HCT116 (cell line): ENCODE measurements around the gene VMP1. TPM values are rescaled to one million over a fixed set of nuclear protein-coding genes. Genes with fewer than 3 reads are reported as not detected.

Experiments used
- ATAC-seq: fragments of 200-7000 bp; cut with Tn5 transposase; 2 replicates; pipeline ENCODE4 v1.9.1; 2020; ENCODE audit warnings: mild to moderate bottlenecking, moderate library complexity
- BruUV-seq: library from RNA; stranded (reverse); fragments of 400-500 nt; replicated peaks from 2 replicates; lab custom pipeline; 2021; lab: Mats Ljungman, UMichigan
- CTCF ChIA-PET: fragments of 300-600 bp; sonication (Branson Sonifier 250); formaldehyde crosslinking; loops from one replicate; lab custom pipeline; 2021; ENCODE audit warnings: antibody characterized with exemption; lab: Charles Lee
- POLR2A ChIA-PET: fragments of 300-600, 350-600 bp; sonication (Branson Sonifier 250); formaldehyde crosslinking; loops from one replicate; lab custom pipeline; 2021; ENCODE audit warnings: antibody characterized with exemption; lab: Charles Lee
- RAD21 ChIA-PET, 2 experiments: fragments of 300-600 bp; sonication (Branson Sonifier 250); formaldehyde crosslinking; loops; one replicate each; lab custom pipeline; 2023; ENCODE audit warnings: low total read pairs in 2 of 2; ENCODE audit not compliant: uncharacterized antibody in 2 of 2, unreplicated experiment in 2 of 2, low non-redundant PET in 1 of 2; lab: Charles Lee
- DNase-seq: peaks from one replicate; pipeline ENCODE4 v3.0.0-alpha.2; 2010; ENCODE audit warnings: low read depth, low spot score
- H2AFZ ChIP-seq: fragments of 200-600 bp; shearing (Covaris generic), sonication (generic); 2 replicates; pipeline ENCODE4 v1.6.1; 2017; ENCODE audit warnings: low read depth, mixed run types, mixed read lengths, antibody characterized with exemption, low read length; ENCODE audit not compliant: poor library complexity, severe bottlenecking
- H3K27ac ChIP-seq: 2 replicates; pipeline ENCODE4 v1.5.1; 2012; ENCODE audit warnings: low read depth, low read length
- H3K27me3 ChIP-seq: fragments of 200-600 bp; sonication (generic); 2 replicates; pipeline ENCODE4 v1.6.1; 2016; ENCODE audit warnings: mixed run types, low read length, mixed read lengths; ENCODE audit not compliant: insufficient read depth
- H3K36me3 ChIP-seq, 2 experiments: fragments of 200-500 bp in 1 of 2; fragments of 200-600 bp in 1 of 2; sonication (Bioruptor generic) in 1 of 2; sonication (generic) in 1 of 2; 2 replicates each; pipeline versions ENCODE4 v1.5.1 to v1.6.1; 2014 to 2016; ENCODE audit warnings: low read length in 2 of 2, inconsistent platforms in 1 of 2, mixed read lengths in 1 of 2, mixed run types in 1 of 2; ENCODE audit not compliant: insufficient read depth in 2 of 2, control insufficient read depth in 1 of 2
- H3K4me1 ChIP-seq, 2 experiments: fragments of 200-600 bp in 1 of 2; sonication (generic) in 1 of 2; 2 replicates each; pipeline versions ENCODE4 v1.5.1 to v1.6.1; 2012 to 2017; ENCODE audit warnings: low read length in 2 of 2, inconsistent platforms in 1 of 2, mild to moderate bottlenecking in 1 of 2, mixed read lengths in 1 of 2, mixed run types in 1 of 2, moderate library complexity in 1 of 2; ENCODE audit not compliant: insufficient read depth in 2 of 2, control insufficient read depth in 1 of 2
- H3K4me2 ChIP-seq: fragments of 200-600 bp; sonication (generic); 2 replicates; pipeline ENCODE4 v1.6.1; 2017; ENCODE audit warnings: mixed run types, low read length, mixed read lengths
- H3K4me3 ChIP-seq, 2 experiments: fragments of 200-600 bp in 1 of 2; sonication (generic) in 1 of 2; replicated peaks in 1 of 2; 2 replicates each; pipeline ENCODE4 v1.5.1; 2011 to 2016; ENCODE audit warnings: low read length in 2 of 2, control low read depth in 1 of 2, low read depth in 1 of 2, mild to moderate bottlenecking in 1 of 2, mixed read lengths in 1 of 2, mixed run types in 1 of 2
- H3K79me2 ChIP-seq: fragments of 200-600 bp; sonication (generic); 2 replicates; pipeline ENCODE4 v1.6.1; 2017; ENCODE audit warnings: mild to moderate bottlenecking, mixed run types, low read length, moderate library complexity, mixed read lengths; ENCODE audit not compliant: insufficient read depth
- H3K9ac ChIP-seq: fragments of 200-600 bp; sonication (generic); 2 replicates; pipeline ENCODE4 v1.6.1; 2016; ENCODE audit warnings: low read length, mixed read lengths
- H3K9me2 ChIP-seq: fragments of 200-600 bp; sonication (generic), shearing (Covaris generic); 2 replicates; pipeline ENCODE4 v1.6.1; 2017; ENCODE audit warnings: mixed run types, mild to moderate bottlenecking, moderate library complexity; ENCODE audit not compliant: insufficient read depth
- H3K9me3 ChIP-seq, 2 experiments: fragments of 200-500 bp in 1 of 2; fragments of 200-600 bp in 1 of 2; sonication (Bioruptor generic) in 1 of 2; sonication (generic) in 1 of 2; 2 replicates each; pipeline ENCODE4 v1.6.1; 2014 to 2017; ENCODE audit warnings: low read length in 2 of 2, mixed read lengths in 2 of 2, inconsistent platforms in 1 of 2, low read depth in 1 of 2, mild to moderate bottlenecking in 1 of 2, mixed run types in 1 of 2, moderate library complexity in 1 of 2; ENCODE audit not compliant: control insufficient read depth in 1 of 2, insufficient read depth in 1 of 2
- H4K20me1 ChIP-seq: fragments of 200-600 bp; sonication (generic), shearing (Covaris generic); 2 replicates; pipeline ENCODE4 v1.6.1; 2017; ENCODE audit warnings: mixed run types, mild to moderate bottlenecking, moderate library complexity; ENCODE audit not compliant: insufficient read depth
- CBX3 ChIP-seq: IDR thresholded peaks from 2 replicates; pipeline ENCODE4 v1.6.1; 2012; ENCODE audit warnings: low read depth
- CEBPB ChIP-seq: IDR thresholded peaks from 2 replicates; pipeline ENCODE4 v1.6.1; 2012; ENCODE audit warnings: low read depth
- CTCF ChIP-seq, 3 experiments: fragments of 200-600 bp in 1 of 3; sonication (generic) in 1 of 3; IDR thresholded peaks in 2 of 3; conservative IDR thresholded peaks in 1 of 3; 2 replicates each; pipeline ENCODE4 v1.5.1; 2012 to 2017; ENCODE audit warnings: low read depth in 2 of 3, low read length in 2 of 3, antibody characterized with exemption in 1 of 3, borderline replicate concordance in 1 of 3, control low read depth in 1 of 3, mild to moderate bottlenecking in 1 of 3, mixed read lengths in 1 of 3, mixed run types in 1 of 3, moderate library complexity in 1 of 3; ENCODE audit not compliant: insufficient read depth in 1 of 3
- EGR1 ChIP-seq: IDR thresholded peaks from 2 replicates; pipeline ENCODE4 v1.6.1; 2012; ENCODE audit warnings: low read depth
- EZH2 ChIP-seq: fragments of 200-600 bp; sonication (generic); IDR thresholded peaks from 2 replicates; pipeline ENCODE4 v1.6.1; 2017; ENCODE audit warnings: antibody characterized with exemption, mixed run types
- FOSL1 ChIP-seq: IDR thresholded peaks from 2 replicates; pipeline ENCODE4 v1.6.1; 2012; ENCODE audit warnings: low read depth
- JUND ChIP-seq: IDR thresholded peaks from 2 replicates; pipeline ENCODE4 v1.6.1; 2012
- POLR2A ChIP-seq: IDR thresholded peaks from 2 replicates; pipeline ENCODE4 v1.7.0; 2011; ENCODE audit warnings: borderline replicate concordance; ENCODE audit not compliant: insufficient read depth, insufficient read length; ENCODE audit errors: extremely low read depth
- POLR2AphosphoS5 ChIP-seq: IDR thresholded peaks from 2 replicates; pipeline ENCODE4 v1.6.1; 2011; ENCODE audit warnings: mild to moderate bottlenecking, low read depth, low read length, moderate library complexity
- RAD21 ChIP-seq: IDR thresholded peaks from 2 replicates; pipeline ENCODE4 v1.6.1; 2012; ENCODE audit warnings: low read depth, mild to moderate bottlenecking
- SIN3A ChIP-seq: IDR thresholded peaks from 2 replicates; pipeline ENCODE4 v1.6.1; 2012; ENCODE audit warnings: low read depth
- SP1 ChIP-seq: IDR thresholded peaks from 2 replicates; pipeline ENCODE4 v1.6.1; 2012; ENCODE audit warnings: low read depth
- SRF ChIP-seq: IDR thresholded peaks from 2 replicates; pipeline ENCODE4 v1.6.1; 2012; ENCODE audit warnings: low read depth
- TCF7L2 ChIP-seq: IDR thresholded peaks from 2 replicates; pipeline ENCODE4 v1.7.0; 2011; ENCODE audit warnings: borderline replicate concordance, inconsistent platforms; ENCODE audit not compliant: insufficient read depth, insufficient read length; ENCODE audit errors: extremely low read depth
- YY1 ChIP-seq: IDR thresholded peaks from 2 replicates; pipeline ENCODE4 v1.6.1; 2011; ENCODE audit warnings: low read length, low read depth, moderate library complexity, mild to moderate bottlenecking; ENCODE audit not compliant: insufficient replicate concordance; ENCODE audit errors: extremely low read depth
- ZFX ChIP-seq: fragments of 450-650 bp; IDR thresholded peaks from 2 replicates; pipeline ENCODE4 v1.6.1; 2017
- ZNF274 ChIP-seq: fragments of 200-500 bp; sonication (Bioruptor generic); IDR thresholded peaks from 2 replicates; pipeline ENCODE4 v1.6.1; 2014; ENCODE audit warnings: mild to moderate bottlenecking, low read depth, low read length, inconsistent platforms
- intact Hi-C: fragments of 100-400 bp; cut with micrococcal nuclease; formaldehyde crosslinking; loops from 2 replicates; pipeline ENCODE4 v1.10.0; 2022
- total RNA-seq: library from RNA; stranded (reverse); gene quantifications from one replicate; pipeline ENCODE4 v1.2.1, GENCODE V29; 2021; ENCODE audit not compliant: unreplicated experiment
- TF ChIP-seq, protein P1 (sequence below): IDR thresholded peaks from 2 replicates; pipeline ENCODE4 v1.6.1; 2012; ENCODE audit warnings: low read depth
- TF ChIP-seq, protein P2 (sequence below): IDR thresholded peaks from 2 replicates; pipeline ENCODE4 v1.6.1; 2011; ENCODE audit warnings: mild to moderate bottlenecking, low read length, moderate library complexity; ENCODE audit not compliant: insufficient replicate concordance; ENCODE audit errors: extremely low read depth

Gene VMP1
- total RNA-seq, 1 experiment from 2014 or later, result 366 TPM

- Histone ChIP-seq H3K27ac (peak overlapping the region; percentile 84), H3K4me2 (peak overlapping the region; percentile 60)
- TF ChIP-seq CBX3 (no peak), SRF (no peak), ZNF274 (no peak), SP1 (peak; percentile 88), POLR2A (no peak), EGR1 (peak; percentile 41; the same call in 1 of the 2 replicates), CTCF (IDR thresholded peaks at IDR 0.05 in 2 of 3, conservative IDR thresholded peaks at IDR 0.05 in 1 of 3; ENCODE audit: borderline replicate concordance in 1 of 3, insufficient read depth in 1 of 3, low read depth in 2 of 3, low read length in 2 of 3) (no peak), FOSL1 (peak; percentile 95), RAD21 (0 out of 2 replicates have a peak, but pooled peaks have one; percentile 13), YY1 (no peak), SIN3A (0 out of 2 replicates have a peak, but pooled peaks have one; percentile 44), JUND (peak; percentile 91), EZH2 (no peak), ZFX (no peak), CEBPB (peak; percentile 50; the same call in 1 of the 2 replicates), TCF7L2 (no peak), POLR2AphosphoS5 (peak; percentile 26; the same call in 1 of the 2 replicates)
- TF ChIP-seq, protein P1, sequence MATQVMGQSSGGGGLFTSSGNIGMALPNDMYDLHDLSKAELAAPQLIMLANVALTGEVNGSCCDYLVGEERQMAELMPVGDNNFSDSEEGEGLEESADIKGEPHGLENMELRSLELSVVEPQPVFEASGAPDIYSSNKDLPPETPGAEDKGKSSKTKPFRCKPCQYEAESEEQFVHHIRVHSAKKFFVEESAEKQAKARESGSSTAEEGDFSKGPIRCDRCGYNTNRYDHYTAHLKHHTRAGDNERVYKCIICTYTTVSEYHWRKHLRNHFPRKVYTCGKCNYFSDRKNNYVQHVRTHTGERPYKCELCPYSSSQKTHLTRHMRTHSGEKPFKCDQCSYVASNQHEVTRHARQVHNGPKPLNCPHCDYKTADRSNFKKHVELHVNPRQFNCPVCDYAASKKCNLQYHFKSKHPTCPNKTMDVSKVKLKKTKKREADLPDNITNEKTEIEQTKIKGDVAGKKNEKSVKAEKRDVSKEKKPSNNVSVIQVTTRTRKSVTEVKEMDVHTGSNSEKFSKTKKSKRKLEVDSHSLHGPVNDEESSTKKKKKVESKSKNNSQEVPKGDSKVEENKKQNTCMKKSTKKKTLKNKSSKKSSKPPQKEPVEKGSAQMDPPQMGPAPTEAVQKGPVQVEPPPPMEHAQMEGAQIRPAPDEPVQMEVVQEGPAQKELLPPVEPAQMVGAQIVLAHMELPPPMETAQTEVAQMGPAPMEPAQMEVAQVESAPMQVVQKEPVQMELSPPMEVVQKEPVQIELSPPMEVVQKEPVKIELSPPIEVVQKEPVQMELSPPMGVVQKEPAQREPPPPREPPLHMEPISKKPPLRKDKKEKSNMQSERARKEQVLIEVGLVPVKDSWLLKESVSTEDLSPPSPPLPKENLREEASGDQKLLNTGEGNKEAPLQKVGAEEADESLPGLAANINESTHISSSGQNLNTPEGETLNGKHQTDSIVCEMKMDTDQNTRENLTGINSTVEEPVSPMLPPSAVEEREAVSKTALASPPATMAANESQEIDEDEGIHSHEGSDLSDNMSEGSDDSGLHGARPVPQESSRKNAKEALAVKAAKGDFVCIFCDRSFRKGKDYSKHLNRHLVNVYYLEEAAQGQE, result no peak
- TF ChIP-seq, protein P2, sequence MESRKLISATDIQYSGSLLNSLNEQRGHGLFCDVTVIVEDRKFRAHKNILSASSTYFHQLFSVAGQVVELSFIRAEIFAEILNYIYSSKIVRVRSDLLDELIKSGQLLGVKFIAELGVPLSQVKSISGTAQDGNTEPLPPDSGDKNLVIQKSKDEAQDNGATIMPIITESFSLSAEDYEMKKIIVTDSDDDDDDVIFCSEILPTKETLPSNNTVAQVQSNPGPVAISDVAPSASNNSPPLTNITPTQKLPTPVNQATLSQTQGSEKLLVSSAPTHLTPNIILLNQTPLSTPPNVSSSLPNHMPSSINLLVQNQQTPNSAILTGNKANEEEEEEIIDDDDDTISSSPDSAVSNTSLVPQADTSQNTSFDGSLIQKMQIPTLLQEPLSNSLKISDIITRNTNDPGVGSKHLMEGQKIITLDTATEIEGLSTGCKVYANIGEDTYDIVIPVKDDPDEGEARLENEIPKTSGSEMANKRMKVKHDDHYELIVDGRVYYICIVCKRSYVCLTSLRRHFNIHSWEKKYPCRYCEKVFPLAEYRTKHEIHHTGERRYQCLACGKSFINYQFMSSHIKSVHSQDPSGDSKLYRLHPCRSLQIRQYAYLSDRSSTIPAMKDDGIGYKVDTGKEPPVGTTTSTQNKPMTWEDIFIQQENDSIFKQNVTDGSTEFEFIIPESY, result no peak
These were observed 54.8 kb downstream of the VMP1 start for GRCh38 chr17:59762049-59762823.

More at GRCh38 chr17:59762049-59762823, 54.8 kb downstream of the VMP1 start:
- Histone ChIP-seq H3K4me1 (peaks cover 61 to 71% of the 10 kb centered on the region in 2 experiments), H3K9me2 (no peaks in the 10 kb centered on the region), H3K4me3 (no peak overlapping the region; a peak in 1 of 4 replicates), H3K9me3 (no peaks in the 10 kb centered on the region; a peak in 1 of 4 replicates), H2AFZ (no peak overlapping the region), H3K27me3 (no peaks in the 10 kb centered on the region), H3K9ac (peak overlapping the region; percentile 66), H3K79me2 (peaks cover 49% of the 10 kb centered on the region), H4K20me1 (no peaks in the 10 kb centered on the region), H3K36me3 (peaks cover 0 to 39% of the 10 kb centered on the region in 2 experiments; a peak in 2 of 4 replicates)
- CTCF ChIA-PET, result interaction anchor here (1.1 to 3.5 kb wide), 2 partner anchors 9 to 84 kb away, joined by 3 to 14 read pairs; no protein-coding TSS in a partner anchor
- ATAC-seq (peak; percentile 27), DNase-seq (peak; percentile 75)
- BruUV-seq, result TSS peak; percentile 74
- intact Hi-C loops, result no loop called here
- POLR2A ChIA-PET, result interaction anchor here (0.7 to 9.8 kb wide), 8 partner anchors 10 to 78 kb away, joined by 3 to 132 read pairs (median 4); partner anchors contain the start of genes PTRH2 and VMP1
- RAD21 ChIA-PET, result interaction anchor here in 1 of 2 experiments (0.6 kb wide), 2 partner anchors 75 to 82 kb away, joined by 3 to 5 read pairs; no protein-coding TSS in a partner anchor
